Measurements from ENCODE around the gene DEPP1. TPM values are rescaled to one million over a fixed set of nuclear protein-coding genes. Genes with fewer than 3 reads are reported as not detected.

DEPP1 gene
- total and polyA plus RNA-seq, 2 of the 13 experiments (the other 11 are each of a cell fraction or from before 2014, with no cell fraction given), result 14.8 to 270 TPM

DNA sequence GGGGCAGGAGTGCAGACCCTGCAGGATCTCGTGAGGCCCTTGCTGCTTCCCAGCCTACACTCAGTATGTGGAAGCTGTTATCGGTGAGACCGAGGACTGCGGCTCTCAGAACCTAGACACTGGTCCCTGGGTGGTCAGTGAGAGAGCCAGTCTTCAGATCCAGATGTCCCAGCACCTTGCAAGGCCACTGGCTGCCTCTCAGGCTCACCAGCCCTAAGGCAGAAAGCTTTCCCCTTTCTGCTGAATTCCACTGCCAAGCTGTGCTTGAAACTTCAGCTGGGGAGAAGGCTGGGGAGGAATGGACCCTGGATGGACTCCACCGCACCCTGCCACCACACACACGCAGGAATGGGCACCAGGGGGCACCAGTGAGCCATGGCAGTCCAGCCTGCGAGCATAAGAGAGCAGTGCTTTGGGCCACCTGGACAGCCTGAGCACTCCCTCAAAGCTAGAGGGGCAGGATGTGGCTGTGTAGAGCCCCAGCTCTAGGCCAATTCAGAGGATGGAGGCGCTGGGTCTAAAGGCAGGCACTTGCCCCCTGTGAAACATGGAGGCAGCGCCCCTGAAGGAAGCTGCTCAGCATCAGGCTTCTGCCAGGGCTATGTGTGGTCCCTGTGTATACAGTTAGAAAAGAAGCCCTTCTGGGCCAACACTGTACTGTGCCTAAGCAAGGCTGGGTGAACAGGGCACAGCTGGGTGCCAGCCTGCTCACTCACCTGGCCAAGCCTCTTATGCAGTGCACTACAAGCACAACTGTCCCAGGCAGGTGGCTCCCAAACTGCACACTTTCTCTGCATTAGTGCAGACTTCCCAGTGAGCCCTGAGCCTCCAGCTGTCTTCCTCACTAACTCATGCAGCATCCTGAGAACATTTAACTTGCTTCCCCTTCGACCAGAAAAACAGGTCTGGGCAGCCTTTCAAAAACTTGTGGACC, 45.8 kb downstream of the DEPP1 start (continued):
- TF ChIP-seq ZNF274 (CRISPR knock-in tag; IDR thresholded peaks at IDR 0.05), result no peak
- TF ChIP-seq, protein P1, sequence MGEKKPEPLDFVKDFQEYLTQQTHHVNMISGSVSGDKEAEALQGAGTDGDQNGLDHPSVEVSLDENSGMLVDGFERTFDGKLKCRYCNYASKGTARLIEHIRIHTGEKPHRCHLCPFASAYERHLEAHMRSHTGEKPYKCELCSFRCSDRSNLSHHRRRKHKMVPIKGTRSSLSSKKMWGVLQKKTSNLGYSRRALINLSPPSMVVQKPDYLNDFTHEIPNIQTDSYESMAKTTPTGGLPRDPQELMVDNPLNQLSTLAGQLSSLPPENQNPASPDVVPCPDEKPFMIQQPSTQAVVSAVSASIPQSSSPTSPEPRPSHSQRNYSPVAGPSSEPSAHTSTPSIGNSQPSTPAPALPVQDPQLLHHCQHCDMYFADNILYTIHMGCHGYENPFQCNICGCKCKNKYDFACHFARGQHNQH (CRISPR knock-in tag; IDR thresholded peaks at IDR 0.05), result peak; percentile 41; the same call in 1 of the 2 replicates
- no peak for TF ChIP-seq ZNF180 (CRISPR knock-in tag; IDR thresholded peaks at IDR 0.05; ENCODE audit: borderline replicate concordance, low read depth)
- TF ChIP-seq ZNF30 (CRISPR knock-in tag; IDR thresholded peaks at IDR 0.05), result no peak
- TF ChIP-seq, protein P2, sequence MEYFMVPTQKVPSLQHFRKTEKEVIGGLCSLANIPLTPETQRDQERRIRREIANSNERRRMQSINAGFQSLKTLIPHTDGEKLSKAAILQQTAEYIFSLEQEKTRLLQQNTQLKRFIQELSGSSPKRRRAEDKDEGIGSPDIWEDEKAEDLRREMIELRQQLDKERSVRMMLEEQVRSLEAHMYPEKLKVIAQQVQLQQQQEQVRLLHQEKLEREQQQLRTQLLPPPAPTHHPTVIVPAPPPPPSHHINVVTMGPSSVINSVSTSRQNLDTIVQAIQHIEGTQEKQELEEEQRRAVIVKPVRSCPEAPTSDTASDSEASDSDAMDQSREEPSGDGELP (IDR thresholded peaks at IDR 0.05; ENCODE audit: borderline replicate concordance, low read depth), result peak; percentile 65; the same call in 1 of the 2 replicates
- TF ChIP-seq MXI1 (IDR thresholded peaks at IDR 0.05; ENCODE audit: borderline replicate concordance, low read depth, low read length), result peak; percentile 66; the same call in 2 of the 3 replicates
- TF ChIP-seq ZBTB38 (CRISPR knock-in tag; IDR thresholded peaks at IDR 0.05), result peak; percentile 85
- peak; percentile 43; the same call in 1 of the 2 replicates for TF ChIP-seq FOSL2 (CRISPR knock-in tag; IDR thresholded peaks at IDR 0.05)
- TF ChIP-seq RXRB (CRISPR knock-in tag; IDR thresholded peaks at IDR 0.05; ENCODE audit: borderline replicate concordance), result peak; percentile 66
- no peak for TF ChIP-seq ZFP36L2 (CRISPR knock-in tag; IDR thresholded peaks at IDR 0.05)
- TF ChIP-seq, protein P3, sequence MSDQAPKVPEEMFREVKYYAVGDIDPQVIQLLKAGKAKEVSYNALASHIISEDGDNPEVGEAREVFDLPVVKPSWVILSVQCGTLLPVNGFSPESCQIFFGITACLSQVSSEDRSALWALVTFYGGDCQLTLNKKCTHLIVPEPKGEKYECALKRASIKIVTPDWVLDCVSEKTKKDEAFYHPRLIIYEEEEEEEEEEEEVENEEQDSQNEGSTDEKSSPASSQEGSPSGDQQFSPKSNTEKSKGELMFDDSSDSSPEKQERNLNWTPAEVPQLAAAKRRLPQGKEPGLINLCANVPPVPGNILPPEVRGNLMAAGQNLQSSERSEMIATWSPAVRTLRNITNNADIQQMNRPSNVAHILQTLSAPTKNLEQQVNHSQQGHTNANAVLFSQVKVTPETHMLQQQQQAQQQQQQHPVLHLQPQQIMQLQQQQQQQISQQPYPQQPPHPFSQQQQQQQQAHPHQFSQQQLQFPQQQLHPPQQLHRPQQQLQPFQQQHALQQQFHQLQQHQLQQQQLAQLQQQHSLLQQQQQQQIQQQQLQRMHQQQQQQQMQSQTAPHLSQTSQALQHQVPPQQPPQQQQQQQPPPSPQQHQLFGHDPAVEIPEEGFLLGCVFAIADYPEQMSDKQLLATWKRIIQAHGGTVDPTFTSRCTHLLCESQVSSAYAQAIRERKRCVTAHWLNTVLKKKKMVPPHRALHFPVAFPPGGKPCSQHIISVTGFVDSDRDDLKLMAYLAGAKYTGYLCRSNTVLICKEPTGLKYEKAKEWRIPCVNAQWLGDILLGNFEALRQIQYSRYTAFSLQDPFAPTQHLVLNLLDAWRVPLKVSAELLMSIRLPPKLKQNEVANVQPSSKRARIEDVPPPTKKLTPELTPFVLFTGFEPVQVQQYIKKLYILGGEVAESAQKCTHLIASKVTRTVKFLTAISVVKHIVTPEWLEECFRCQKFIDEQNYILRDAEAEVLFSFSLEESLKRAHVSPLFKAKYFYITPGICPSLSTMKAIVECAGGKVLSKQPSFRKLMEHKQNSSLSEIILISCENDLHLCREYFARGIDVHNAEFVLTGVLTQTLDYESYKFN (CRISPR knock-in tag; conservative IDR thresholded peaks at IDR 0.05), result peak; percentile 40; the same call in 1 of the 2 replicates
- no peak for TF ChIP-seq ARNT (IDR thresholded peaks at IDR 0.05)
- peak; percentile 65; the same call in 1 of the 2 replicates for TF ChIP-seq ZKSCAN8 (CRISPR knock-in tag; IDR thresholded peaks at IDR 0.05; ENCODE audit: borderline replicate concordance)
- TF ChIP-seq, protein P4, sequence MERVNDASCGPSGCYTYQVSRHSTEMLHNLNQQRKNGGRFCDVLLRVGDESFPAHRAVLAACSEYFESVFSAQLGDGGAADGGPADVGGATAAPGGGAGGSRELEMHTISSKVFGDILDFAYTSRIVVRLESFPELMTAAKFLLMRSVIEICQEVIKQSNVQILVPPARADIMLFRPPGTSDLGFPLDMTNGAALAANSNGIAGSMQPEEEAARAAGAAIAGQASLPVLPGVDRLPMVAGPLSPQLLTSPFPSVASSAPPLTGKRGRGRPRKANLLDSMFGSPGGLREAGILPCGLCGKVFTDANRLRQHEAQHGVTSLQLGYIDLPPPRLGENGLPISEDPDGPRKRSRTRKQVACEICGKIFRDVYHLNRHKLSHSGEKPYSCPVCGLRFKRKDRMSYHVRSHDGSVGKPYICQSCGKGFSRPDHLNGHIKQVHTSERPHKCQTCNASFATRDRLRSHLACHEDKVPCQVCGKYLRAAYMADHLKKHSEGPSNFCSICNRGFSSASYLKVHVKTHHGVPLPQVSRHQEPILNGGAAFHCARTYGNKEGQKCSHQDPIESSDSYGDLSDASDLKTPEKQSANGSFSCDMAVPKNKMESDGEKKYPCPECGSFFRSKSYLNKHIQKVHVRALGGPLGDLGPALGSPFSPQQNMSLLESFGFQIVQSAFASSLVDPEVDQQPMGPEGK (CRISPR knock-in tag; IDR thresholded peaks at IDR 0.05), result peak; percentile 77
- TF ChIP-seq NR2F6 (IDR thresholded peaks at IDR 0.05), result no peak
- TF ChIP-seq NR2F6 (CRISPR knock-in tag; IDR thresholded peaks at IDR 0.05), result no peak
- TF ChIP-seq, protein P5, sequence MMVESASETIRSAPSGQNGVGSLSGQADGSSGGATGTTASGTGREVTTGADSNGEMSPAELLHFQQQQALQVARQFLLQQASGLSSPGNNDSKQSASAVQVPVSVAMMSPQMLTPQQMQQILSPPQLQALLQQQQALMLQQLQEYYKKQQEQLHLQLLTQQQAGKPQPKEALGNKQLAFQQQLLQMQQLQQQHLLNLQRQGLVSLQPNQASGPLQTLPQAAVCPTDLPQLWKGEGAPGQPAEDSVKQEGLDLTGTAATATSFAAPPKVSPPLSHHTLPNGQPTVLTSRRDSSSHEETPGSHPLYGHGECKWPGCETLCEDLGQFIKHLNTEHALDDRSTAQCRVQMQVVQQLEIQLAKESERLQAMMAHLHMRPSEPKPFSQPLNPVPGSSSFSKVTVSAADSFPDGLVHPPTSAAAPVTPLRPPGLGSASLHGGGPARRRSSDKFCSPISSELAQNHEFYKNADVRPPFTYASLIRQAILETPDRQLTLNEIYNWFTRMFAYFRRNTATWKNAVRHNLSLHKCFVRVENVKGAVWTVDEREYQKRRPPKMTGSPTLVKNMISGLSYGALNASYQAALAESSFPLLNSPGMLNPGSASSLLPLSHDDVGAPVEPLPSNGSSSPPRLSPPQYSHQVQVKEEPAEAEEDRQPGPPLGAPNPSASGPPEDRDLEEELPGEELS (CRISPR knock-in tag; IDR thresholded peaks at IDR 0.05), result no peak
- no peak for TF ChIP-seq PLRG1 (conservative IDR thresholded peaks at IDR 0.05)
- peak; percentile 85; the same call in 1 of the 2 replicates for TF ChIP-seq ZNF619 (CRISPR knock-in tag; IDR thresholded peaks at IDR 0.05)
- TF ChIP-seq SMYD3 (CRISPR knock-in tag; IDR thresholded peaks at IDR 0.05), result 0 out of 2 replicates have a peak, but pooled peaks have one; percentile 36
